VCaP (cell line): ENCODE results near the gene CCR3.

Source experiments
- H3K27ac ChIP-seq: fragments of 450-650 bp; 2 replicates; pipeline ENCODE4 v1.5.1; 2017
- TF ChIP-seq, protein P1 (sequence below): fragments of 450-650 bp; conservative IDR thresholded peaks from 2 replicates; pipeline ENCODE4 v1.5.1; 2017; ENCODE audit warnings: mild to moderate bottlenecking, moderate library complexity

CCR3 gene

DNA sequence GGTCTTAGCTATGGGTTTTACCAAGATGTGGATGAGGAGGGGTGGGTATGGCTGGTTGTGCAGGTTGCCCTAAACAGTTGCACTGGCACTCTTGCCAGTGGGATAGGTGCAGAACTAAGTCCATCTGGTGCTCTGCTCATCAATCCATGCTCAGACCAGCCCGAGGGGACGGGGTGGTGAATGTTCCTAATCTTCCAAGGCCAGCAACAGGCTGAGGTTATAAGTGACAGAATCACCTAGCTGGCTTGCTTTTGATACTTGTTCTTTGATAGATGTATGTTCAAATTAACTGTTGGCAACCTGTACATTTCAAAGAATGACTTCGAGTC lies 58.2 kb downstream of the CCR3 start:
- TF ChIP-seq, protein P1, sequence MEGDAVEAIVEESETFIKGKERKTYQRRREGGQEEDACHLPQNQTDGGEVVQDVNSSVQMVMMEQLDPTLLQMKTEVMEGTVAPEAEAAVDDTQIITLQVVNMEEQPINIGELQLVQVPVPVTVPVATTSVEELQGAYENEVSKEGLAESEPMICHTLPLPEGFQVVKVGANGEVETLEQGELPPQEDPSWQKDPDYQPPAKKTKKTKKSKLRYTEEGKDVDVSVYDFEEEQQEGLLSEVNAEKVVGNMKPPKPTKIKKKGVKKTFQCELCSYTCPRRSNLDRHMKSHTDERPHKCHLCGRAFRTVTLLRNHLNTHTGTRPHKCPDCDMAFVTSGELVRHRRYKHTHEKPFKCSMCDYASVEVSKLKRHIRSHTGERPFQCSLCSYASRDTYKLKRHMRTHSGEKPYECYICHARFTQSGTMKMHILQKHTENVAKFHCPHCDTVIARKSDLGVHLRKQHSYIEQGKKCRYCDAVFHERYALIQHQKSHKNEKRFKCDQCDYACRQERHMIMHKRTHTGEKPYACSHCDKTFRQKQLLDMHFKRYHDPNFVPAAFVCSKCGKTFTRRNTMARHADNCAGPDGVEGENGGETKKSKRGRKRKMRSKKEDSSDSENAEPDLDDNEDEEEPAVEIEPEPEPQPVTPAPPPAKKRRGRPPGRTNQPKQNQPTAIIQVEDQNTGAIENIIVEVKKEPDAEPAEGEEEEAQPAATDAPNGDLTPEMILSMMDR: no peak
- no peak overlapping the region for H3K27ac ChIP-seq

DNA sequence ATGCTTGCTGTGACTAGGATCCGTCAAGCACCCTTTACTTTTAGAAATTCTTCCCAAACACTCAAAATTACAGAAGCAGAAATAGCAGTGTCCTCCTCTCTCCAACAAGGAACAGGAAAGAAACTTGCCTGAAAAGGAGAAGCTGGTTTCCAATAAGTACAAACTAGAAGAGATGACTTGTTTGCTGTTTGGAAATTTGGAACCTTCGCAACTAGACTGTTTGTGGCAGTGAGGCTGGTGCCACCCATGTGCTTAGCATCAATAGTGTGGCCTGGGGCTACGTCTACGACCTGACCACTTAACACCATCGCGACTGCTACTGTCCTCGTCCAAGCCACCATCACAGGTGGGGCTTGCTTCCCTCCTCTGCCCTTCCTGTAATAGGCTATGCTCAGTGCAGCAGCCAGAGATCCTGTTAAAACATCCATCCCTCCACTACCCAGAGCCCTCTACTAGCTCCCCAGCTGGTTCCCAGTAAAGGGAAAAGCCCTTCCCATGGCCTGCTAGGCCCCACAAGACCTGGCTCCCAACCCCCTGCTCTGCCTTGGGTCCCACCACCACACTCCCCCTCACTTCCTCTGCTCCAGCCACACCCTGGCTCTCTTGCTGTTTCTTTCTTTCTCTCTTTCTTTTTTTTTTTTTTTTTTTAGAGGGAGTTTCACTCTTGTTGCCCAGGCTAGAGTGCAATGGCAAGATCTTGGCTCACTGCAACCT lies 59.0 kb downstream of the CCR3 start:
- no peak overlapping the region for H3K27ac ChIP-seq
- TF ChIP-seq, protein P1: no peak

DNA sequence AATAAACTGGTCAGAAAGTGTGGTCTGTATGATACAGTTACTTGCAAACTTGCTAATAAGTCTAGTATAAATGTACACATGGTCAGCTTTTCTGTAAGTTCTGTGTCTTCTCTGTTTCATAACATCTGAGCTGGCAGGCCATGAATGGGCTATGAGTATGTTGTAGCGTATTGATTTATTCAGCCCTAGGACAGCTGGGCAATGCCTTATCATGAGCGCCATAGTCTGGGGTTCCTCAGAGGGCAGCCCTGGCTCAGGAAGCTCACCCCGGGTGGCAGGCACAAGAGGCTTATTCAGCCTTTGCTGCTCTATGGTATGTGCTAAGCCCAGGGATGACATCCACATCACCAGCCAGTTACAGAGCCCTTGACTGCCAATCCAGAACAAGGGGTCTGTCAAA lies 61.0 kb downstream of the CCR3 start:
- TF ChIP-seq, protein P1: no peak

DNA sequence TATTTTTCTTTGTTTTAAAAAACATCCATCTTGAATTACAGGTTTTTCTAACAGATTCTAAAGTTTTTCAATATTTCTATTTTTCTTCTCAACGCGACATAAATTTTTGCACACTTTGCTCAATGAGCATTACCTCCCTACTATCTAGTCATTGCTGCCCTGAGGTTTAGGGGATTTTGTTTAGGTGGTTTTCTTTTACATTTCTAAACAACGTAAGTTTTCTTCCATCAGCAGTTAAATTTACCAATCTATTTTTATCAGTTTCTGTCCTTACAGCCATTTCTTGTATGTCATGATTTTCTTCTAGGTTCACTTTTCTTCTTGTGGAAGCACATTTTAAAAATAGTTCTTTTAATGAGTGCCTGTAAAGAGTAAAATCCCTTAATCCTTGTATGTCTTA lies 62.5 kb downstream of the CCR3 start:
- TF ChIP-seq, protein P1: no peak
- no peak overlapping the region for H3K27ac ChIP-seq

More for the DNA sequence above, 61.0 kb downstream of the CCR3 start:
- H3K27ac ChIP-seq: no peak overlapping the region

DNA sequence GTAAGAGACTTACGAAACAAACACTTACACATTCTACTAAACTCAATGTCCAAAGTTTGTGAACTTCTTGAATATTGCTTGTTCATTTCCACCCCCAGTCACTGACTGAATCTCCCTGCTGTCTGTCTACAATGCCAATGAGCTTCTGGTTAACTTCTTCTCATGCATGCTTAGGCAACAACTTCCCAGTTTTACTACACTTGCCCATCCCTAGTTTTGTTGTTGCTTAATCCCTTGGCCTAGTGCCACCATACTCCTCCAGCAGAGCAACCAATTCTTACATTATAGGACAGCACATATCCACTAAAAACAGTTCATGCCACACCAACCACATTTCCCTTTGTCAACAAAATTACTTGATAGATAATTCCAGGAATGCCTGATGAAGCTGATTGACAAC lies 70.7 kb downstream of the CCR3 start:
- TF ChIP-seq, protein P1: no peak
- H3K27ac ChIP-seq: no peak overlapping the region

DNA sequence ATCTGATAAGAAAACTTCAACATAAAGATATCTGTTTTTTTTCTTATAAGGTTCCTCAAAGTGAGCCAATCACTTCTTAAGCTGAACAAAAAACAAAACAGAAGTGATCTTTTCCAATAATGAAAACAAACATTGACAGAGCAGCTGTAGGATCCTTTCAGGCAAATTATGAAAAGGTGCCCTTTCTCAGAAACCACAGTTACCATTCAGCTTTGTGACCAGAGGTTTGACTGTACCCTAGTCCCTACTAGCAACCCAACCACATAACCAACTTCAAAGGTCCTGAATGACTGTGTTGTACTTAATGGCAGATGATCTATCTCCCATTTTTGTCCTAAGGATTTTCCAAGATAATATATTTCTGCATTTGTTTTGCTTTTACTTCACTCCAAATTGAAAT lies 72.3 kb downstream of the CCR3 start:
- peak overlapping the region; percentile 11; the same call in 1 of the 2 replicates for H3K27ac ChIP-seq
- TF ChIP-seq, protein P1: no peak

DNA sequence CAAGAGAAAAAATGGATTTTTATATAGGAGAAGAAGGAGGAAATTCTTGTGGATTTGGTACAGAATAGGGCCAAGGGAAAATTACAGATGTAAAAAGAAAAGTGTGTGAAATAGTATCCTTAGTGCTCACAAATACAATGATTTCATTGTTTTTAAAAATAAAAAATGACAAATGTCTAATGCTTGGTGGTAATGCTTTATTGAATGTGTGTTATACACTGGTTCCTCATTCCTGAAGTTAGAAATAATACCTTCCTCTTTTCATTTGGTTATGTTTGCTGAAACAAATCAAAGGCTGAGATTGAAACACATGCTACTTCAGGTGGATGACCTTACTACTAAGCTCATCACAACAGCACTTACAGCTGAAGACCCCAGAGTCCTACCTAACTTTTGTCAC lies 73.9 kb downstream of the CCR3 start:
- H3K27ac ChIP-seq: no peak overlapping the region
- TF ChIP-seq, protein P1: no peak
